ENCODE measurements around the gene AVPI1. TPM values are rescaled to one million over a fixed set of nuclear protein-coding genes. Genes with fewer than 3 reads are reported as not detected.

AVPI1 gene
- total RNA-seq, 1 donor from 2014 or later = 2.6 TPM

GRCh38 chr10:97628228-97628627, 58.8 kb downstream of the AVPI1 start:
- Histone ChIP-seq H4K20me1 (ENCODE audit: low read depth) (peaks cover 1% of the 10 kb centered on the region), H3K4me1 (peaks cover 4% of the 10 kb centered on the region), H3K27ac (no peak overlapping the region), H3K4me2 (no peak overlapping the region), H3F3A (ENCODE audit: low read depth) (peaks cover 4% of the 10 kb centered on the region), H3K4me3 (no peak overlapping the region), H3K79me2 (ENCODE audit: low read depth) (peaks cover 28% of the 10 kb centered on the region), H3K9ac (no peak overlapping the region), H3K27me3 (no peaks in the 10 kb centered on the region), H2AFZ (replicated peaks) (no peak overlapping the region), H3K9me3 (ENCODE audit: low read depth) (no peaks in the 10 kb centered on the region), H3K36me3 (no peaks in the 10 kb centered on the region)
- Mint-ChIP-seq H3K9me3 (no peaks in the 10 kb centered on the region), H3K4me1 (peaks cover 6% of the 10 kb centered on the region), H3K27me3 (ENCODE audit: insufficient read depth, low read depth) (peaks cover 6% of the 10 kb centered on the region), H3K36me3 (peaks cover 8% of the 10 kb centered on the region), H3K4me3 (no peak overlapping the region), H3K27ac (no peak overlapping the region)
- TF ChIP-seq EZH2 (IDR thresholded peaks at IDR 0.05) = no peak
- TF ChIP-seq, protein P1, sequence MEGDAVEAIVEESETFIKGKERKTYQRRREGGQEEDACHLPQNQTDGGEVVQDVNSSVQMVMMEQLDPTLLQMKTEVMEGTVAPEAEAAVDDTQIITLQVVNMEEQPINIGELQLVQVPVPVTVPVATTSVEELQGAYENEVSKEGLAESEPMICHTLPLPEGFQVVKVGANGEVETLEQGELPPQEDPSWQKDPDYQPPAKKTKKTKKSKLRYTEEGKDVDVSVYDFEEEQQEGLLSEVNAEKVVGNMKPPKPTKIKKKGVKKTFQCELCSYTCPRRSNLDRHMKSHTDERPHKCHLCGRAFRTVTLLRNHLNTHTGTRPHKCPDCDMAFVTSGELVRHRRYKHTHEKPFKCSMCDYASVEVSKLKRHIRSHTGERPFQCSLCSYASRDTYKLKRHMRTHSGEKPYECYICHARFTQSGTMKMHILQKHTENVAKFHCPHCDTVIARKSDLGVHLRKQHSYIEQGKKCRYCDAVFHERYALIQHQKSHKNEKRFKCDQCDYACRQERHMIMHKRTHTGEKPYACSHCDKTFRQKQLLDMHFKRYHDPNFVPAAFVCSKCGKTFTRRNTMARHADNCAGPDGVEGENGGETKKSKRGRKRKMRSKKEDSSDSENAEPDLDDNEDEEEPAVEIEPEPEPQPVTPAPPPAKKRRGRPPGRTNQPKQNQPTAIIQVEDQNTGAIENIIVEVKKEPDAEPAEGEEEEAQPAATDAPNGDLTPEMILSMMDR (IDR thresholded peaks at IDR 0.05) = no peak
- no peak for TF ChIP-seq EZH2phosphoT487 (IDR thresholded peaks at IDR 0.05)
- DNase-seq (ENCODE audit: low spot score) = no peak

DNA sequence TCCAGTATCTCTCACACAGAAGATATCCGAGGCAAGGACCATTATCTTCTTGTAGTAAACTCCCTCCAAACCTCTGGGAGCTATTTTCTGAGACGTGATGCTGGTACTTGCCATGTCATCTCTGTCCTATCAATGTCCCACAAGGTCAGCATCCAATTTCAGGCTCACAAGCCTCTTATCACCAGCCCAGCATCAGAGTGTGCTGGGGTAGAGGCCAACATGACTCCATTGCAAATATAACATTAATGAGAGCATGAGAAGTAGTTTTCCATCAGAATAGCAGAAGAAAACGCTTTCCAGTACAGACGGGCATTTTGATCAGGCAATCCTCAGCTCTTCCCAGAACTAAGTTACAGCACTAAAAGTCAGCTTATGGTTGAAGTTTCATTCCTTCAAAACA, 59.3 kb downstream of the AVPI1 start:
- no peaks in the 10 kb centered on the region for H3K9me3 Mint-ChIP-seq
- H3K36me3 Mint-ChIP-seq = peaks cover 7% of the 10 kb centered on the region
- no peaks in the 10 kb centered on the region for H3K36me3 ChIP-seq
- peaks cover 5% of the 10 kb centered on the region for H3K27me3 Mint-ChIP-seq (ENCODE audit: insufficient read depth, low read depth)
- H2AFZ ChIP-seq (replicated peaks) = no peak overlapping the region
- H3K4me1 Mint-ChIP-seq = peaks cover 4% of the 10 kb centered on the region
- H3K4me1 ChIP-seq = peaks cover 4% of the 10 kb centered on the region
- H3K4me3 Mint-ChIP-seq = no peak overlapping the region
- no peak for DNase-seq (ENCODE audit: low spot score)
- H3K27me3 ChIP-seq = no peaks in the 10 kb centered on the region
- H3F3A ChIP-seq (ENCODE audit: low read depth) = peaks cover 3% of the 10 kb centered on the region
- TF ChIP-seq, protein P1 (IDR thresholded peaks at IDR 0.05) = no peak
- TF ChIP-seq EZH2 (IDR thresholded peaks at IDR 0.05) = no peak
- TF ChIP-seq EZH2phosphoT487 (IDR thresholded peaks at IDR 0.05) = no peak
- no peak overlapping the region for H3K4me2 ChIP-seq
- H4K20me1 ChIP-seq (ENCODE audit: low read depth) = peaks cover 6% of the 10 kb centered on the region
- no peaks in the 10 kb centered on the region for H3K9me3 ChIP-seq (ENCODE audit: low read depth)
- no peak overlapping the region for H3K4me3 ChIP-seq
- peaks cover 27% of the 10 kb centered on the region for H3K79me2 ChIP-seq (ENCODE audit: low read depth)
- H3K9ac ChIP-seq = no peak overlapping the region
- H3K27ac ChIP-seq = no peak overlapping the region
- H3K27ac Mint-ChIP-seq = no peak overlapping the region

Other genes with a start within 250 kb of the AVPI1 start
- 48.7 and 72.6 TPM in 2 replicates for gene EXOSC1, start 241.2 kb downstream of the AVPI1 start, total RNA-seq (ENCODE audit: low replicate concordance)
- 15.2 and 39.4 TPM in 2 replicates for gene ZDHHC16, start 241.1 kb downstream of the AVPI1 start, total RNA-seq (ENCODE audit: low replicate concordance)
- 127 and 216 TPM in 2 replicates for gene MMS19, start 188.8 kb downstream of the AVPI1 start, total RNA-seq (ENCODE audit: low replicate concordance)
- gene UBTD1, start 188.3 kb downstream of the AVPI1 start, total RNA-seq (ENCODE audit: low replicate concordance) = 4.7 and 15.7 TPM in 2 replicates
- gene ANKRD2, start 114.5 kb downstream of the AVPI1 start, total RNA-seq (ENCODE audit: low replicate concordance) = not detected in 2 replicates
- 0.17 and 1.2 TPM in 2 replicates for gene HOGA1, start 102.9 kb downstream of the AVPI1 start, total RNA-seq (ENCODE audit: low replicate concordance)
- gene C10orf62, start 97.5 kb downstream of the AVPI1 start, total RNA-seq (ENCODE audit: low replicate concordance) = not detected in 2 replicates
- gene MORN4, start 53.7 kb downstream of the AVPI1 start, total RNA-seq (ENCODE audit: low replicate concordance) = 23.8 and 29.3 TPM in 2 replicates
- gene PI4K2A, start 46.6 kb downstream of the AVPI1 start, total RNA-seq (ENCODE audit: low replicate concordance) = 11.9 and 20.3 TPM in 2 replicates
- 7.1 and 21.9 TPM in 2 replicates for gene MARVELD1, start 26.5 kb upstream of the AVPI1 start, total RNA-seq (ENCODE audit: low replicate concordance)
- 13.7 and 28.6 TPM in 2 replicates for gene ZFYVE27, start 49.9 kb upstream of the AVPI1 start, total RNA-seq (ENCODE audit: low replicate concordance)
- gene SFRP5, start 84.8 kb upstream of the AVPI1 start, total RNA-seq (ENCODE audit: low replicate concordance) = not detected in 2 replicates
- 0.09 TPM in 1 of 2 replicates, not detected in the other for gene GOLGA7B, start 162.6 kb upstream of the AVPI1 start, total RNA-seq (ENCODE audit: low replicate concordance)